Measurements from ENCODE around the gene RASL10A. TPM values are rescaled to one million over a fixed set of nuclear protein-coding genes. Genes with fewer than 3 reads are reported as not detected.

RASL10A gene
- total RNA-seq, 1 donor from 2014 or later = 0.45 TPM

DNA sequence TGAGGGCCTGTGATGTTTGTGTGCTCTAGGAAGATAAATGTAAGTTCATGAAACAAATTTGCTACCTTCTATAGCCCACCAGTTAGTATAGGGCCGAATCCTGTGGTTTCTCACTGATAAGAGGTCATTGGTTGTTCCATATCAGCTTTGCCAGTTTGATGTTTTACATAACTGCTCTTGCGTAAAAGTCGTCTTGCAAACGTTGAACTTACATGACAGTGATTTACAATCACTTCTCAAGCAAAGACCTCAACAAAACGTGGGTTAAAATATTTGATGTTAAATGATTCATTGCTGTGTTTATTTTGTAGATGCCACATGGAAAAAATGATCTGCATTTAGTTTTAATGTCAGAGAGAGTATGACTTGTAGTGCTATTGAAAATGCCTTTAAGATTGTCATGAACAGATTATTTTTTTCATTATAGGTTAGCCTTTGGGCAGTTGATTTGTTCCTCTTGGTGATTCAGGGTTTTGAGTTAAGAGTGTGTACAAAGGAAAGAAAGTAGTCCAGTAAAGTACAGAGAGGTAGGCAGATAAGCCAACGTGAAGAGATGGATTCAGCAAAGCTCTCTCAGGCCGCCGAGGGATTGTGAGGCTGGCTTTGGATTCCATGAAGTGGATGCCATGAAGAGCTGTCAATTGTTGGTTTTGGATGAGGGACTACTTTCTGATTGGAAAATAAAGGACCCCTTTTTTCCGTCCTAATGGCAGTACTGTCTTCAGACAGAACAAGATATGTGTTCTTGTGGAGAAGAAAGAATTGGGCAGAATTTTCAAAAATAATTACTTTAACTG, 44.8 kb downstream of the RASL10A start:
- intact Hi-C loops (cut with micrococcal nuclease) = no loop called here

DNA sequence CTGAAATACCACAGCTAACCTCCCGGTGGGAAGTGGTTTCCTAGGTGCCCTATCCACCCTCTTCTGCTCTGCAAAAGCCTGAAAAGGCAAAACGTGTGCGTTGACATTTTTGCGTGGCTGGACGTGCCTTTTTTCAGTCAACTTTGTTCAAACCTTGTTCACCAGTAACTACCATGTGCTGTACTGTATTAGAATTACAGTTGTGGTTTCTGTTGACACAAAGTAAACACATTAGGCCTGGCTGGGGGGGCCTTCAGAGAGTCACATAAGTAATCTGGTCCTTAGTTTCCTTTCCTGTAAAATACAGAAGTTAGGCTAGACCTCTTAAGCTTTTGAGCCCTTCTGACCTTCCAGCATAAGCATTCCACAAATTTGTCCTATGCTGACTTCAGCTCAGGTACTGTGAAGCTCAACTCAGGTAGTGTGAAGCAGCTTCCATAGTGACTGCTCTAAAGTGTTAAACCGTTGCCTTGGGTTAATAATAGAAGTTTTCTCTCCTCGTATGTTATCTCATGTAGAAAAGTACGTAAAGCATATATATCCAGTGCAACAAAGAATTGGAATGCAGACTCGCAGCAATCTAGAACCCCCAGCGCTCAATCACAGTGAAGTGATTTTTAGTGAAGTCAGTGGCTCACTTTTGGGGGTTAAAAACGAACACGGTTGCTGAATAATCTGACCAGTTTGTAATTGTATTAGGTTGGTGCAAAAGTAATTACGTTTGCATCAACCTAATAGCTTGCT, 45.6 kb downstream of the RASL10A start:
- intact Hi-C loops (cut with micrococcal nuclease) = loop anchor here (5.0 kb wide), 2 partner anchors 37 to 528 kb away; partner anchors contain the start of genes CHEK2, GAS2L1 and HSCB

- intact Hi-C loops (cut with micrococcal nuclease) = loop anchor here (5.0 kb wide), 2 partner anchors 38 to 527 kb away; partner anchors contain the start of genes CHEK2, GAS2L1 and HSCB
Measured at GRCh38 chr22:29269230-29269604, 46.3 kb downstream of the RASL10A start.

GRCh38 chr22:29268511-29269229, 46.8 kb downstream of the RASL10A start:
- intact Hi-C loops (cut with micrococcal nuclease) = loop anchor here (5.0 kb wide), 2 partner anchors 39 to 526 kb away; partner anchors contain the start of genes CHEK2, GAS2L1 and HSCB

GRCh38 chr22:29267858-29268510, 47.5 kb downstream of the RASL10A start, which contains the start of the genes EWSR1 and RHBDD3:
Gene EWSR1 (plus strand): TSS chr22:29268268. CDS start chr22:29268337, 69 bp downstream.
Gene RHBDD3 (minus strand): TSS chr22:29267981. CDS start chr22:29265626, 2,355 bp downstream.
- intact Hi-C loops (cut with micrococcal nuclease) = loop anchor here (5.0 kb wide), 2 partner anchors 39 to 526 kb away; partner anchors contain the start of genes CHEK2, GAS2L1 and HSCB

GRCh38 chr22:29267462-29267857, 48.0 kb downstream of the RASL10A start:
- intact Hi-C loops (cut with micrococcal nuclease) = loop anchor here (5.0 kb wide), 2 partner anchors 40 to 525 kb away; partner anchors contain the start of genes CHEK2, GAS2L1 and HSCB

DNA sequence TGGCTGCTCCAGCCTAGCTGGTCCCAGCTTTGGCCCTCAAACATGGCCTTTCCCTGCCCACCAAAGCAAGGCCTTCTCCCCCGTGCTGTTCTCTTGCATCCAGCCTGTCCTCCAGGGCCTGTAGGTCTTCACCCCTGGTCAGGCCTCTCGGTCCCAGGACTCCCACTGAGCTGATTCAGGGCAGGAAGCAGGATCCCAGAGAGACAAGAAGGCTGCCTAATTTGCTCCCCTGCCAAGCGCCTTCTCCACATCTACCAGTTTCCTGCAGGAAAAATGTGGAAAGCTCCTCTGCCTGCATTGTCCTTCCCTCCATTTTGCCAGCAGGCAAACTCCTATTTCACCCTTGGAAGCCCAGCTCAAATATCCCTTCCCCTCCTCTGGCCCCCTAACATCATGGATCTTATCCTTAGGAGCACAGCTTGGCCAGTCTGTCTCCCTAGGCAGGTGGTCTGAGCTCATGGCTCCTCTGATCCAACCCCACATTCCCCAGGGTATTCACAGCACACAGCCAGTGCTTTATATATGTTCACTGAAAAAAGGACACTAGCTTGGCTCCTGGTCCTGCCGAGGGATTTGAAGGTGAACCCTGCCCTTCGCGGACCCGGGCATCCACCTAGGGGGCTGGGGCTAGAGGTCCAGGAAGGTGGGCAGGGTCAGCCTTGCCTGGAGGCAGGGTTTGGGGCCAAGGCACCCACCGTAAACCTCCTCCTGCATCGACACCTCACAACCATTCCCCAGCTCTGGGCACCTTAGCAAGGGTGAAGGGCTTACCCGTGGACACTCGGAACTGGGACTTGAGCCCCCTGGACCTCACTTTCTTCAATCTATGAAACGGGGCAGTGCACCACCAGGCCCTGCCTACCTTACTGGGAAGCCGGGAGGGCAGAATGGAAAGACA, 48.7 kb downstream of the RASL10A start:
- intact Hi-C loops (cut with micrococcal nuclease) = loop anchor here (5.0 kb wide), 2 partner anchors 40 to 525 kb away; partner anchors contain the start of genes CHEK2, GAS2L1 and HSCB

GRCh38 chr22:29265929-29266328, 49.6 kb downstream of the RASL10A start:
- intact Hi-C loops (cut with micrococcal nuclease) = loop anchor here (5.0 kb wide), 2 partner anchors 41 to 524 kb away; partner anchors contain the start of genes CHEK2, GAS2L1 and HSCB

DNA sequence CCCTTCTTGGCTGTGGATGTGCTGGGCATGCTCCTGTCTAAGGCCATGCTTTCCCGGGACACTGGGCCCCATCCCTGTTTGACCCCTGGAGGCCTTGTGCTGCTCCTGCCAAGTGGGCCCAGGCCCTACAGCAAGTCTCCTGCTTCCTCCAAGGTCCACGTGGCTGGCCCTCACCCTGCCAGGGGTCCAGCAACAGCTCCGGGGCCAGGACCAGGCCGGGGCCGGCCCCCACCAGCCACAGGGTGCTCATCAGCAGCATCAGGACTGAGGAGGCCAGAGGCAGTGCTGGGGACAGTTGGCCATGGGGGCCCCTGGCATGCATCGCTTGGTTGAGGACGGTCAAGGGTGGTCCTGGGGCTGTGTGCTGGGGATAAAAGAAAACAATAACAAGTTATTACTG, 50.2 kb downstream of the RASL10A start:
- intact Hi-C loops (cut with micrococcal nuclease) = loop anchor here (5.0 kb wide), 2 partner anchors 42 to 523 kb away; partner anchors contain the start of genes CHEK2, GAS2L1 and HSCB

- intact Hi-C loops (cut with micrococcal nuclease) = no loop called here
Measured at GRCh38 chr22:29263791-29264276, 51.7 kb downstream of the RASL10A start.

Other genes with a start within 250 kb of the RASL10A start
- 0.05 and 0.23 TPM in 2 replicates for gene KREMEN1, start 242.7 kb downstream of the RASL10A start, total RNA-seq
- gene EMID1, start 109.8 kb downstream of the RASL10A start, total RNA-seq = 0.14 and 0.39 TPM in 2 replicates
- gene RHBDD3, start 47.7 kb downstream of the RASL10A start, total RNA-seq = 37.3 and 39.6 TPM in 2 replicates
- 376 and 400 TPM in 2 replicates for gene EWSR1, start 47.4 kb downstream of the RASL10A start, total RNA-seq
- gene GAS2L1, start 9.0 kb downstream of the RASL10A start, total RNA-seq = 3.0 and 3.6 TPM in 2 replicates
- 82.1 and 85.7 TPM in 2 replicates for gene AP1B1, start 72.9 kb upstream of the RASL10A start, total RNA-seq
- 0.11 TPM in 1 of 2 replicates, not detected in the other for gene RFPL1, start 122.9 kb upstream of the RASL10A start, total RNA-seq
- 3.9 and 4.5 TPM in 2 replicates for gene NEFH, start 164.5 kb upstream of the RASL10A start, total RNA-seq
- gene THOC5, start 238.1 kb upstream of the RASL10A start, total RNA-seq = 56.6 and 61.3 TPM in 2 replicates